Naive B cell (primary cell): ENCODE measurements around the gene CLTCL1. TPM values are rescaled to one million over a fixed set of nuclear protein-coding genes. Genes with fewer than 3 reads are reported as not detected.

Experiments used
- ATAC-seq, 2 donors: fragments of 150-1000 bp; cut with Tn5 transposase; 2 replicates each; pipeline ENCODE4 v1.10.0; 2021; ENCODE audit warnings: low read depth in 2 of 2, mild to moderate bottlenecking in 2 of 2, moderate library complexity in 2 of 2
- DNase-seq: peaks from one replicate; pipeline ENCODE4 v3.0.0; 2022
- H3K27ac Mint-ChIP-seq, 6 donors: one replicate each; pipeline ENCODE4 v1.8.0; 2020 to 2022; ENCODE audit warnings: mild to moderate bottlenecking in 6 of 6, mixed read lengths in 6 of 6, moderate library complexity in 5 of 6, inconsistent platforms in 2 of 6
- H3K27me3 Mint-ChIP-seq, 3 donors: one replicate each; pipeline ENCODE4 v1.8.0; 2021 to 2022; ENCODE audit warnings: mixed read lengths in 3 of 3, mild to moderate bottlenecking in 1 of 3
- H3K36me3 Mint-ChIP-seq, 2 donors: one replicate each; pipeline ENCODE4 v1.8.0; 2020 to 2022; ENCODE audit warnings: mixed read lengths in 2 of 2, inconsistent platforms in 1 of 2, mild to moderate bottlenecking in 1 of 2
- H3K4me1 Mint-ChIP-seq, 3 donors: one replicate each; pipeline ENCODE4 v1.8.0; 2020 to 2022; ENCODE audit warnings: mixed read lengths in 3 of 3, inconsistent platforms in 1 of 3, mild to moderate bottlenecking in 1 of 3, moderate library complexity in 1 of 3
- H3K4me3 Mint-ChIP-seq, 8 donors: one replicate each; pipeline ENCODE4 v1.8.0; 2020 to 2022; ENCODE audit warnings: mild to moderate bottlenecking in 8 of 8, mixed read lengths in 8 of 8, moderate library complexity in 8 of 8, inconsistent platforms in 2 of 8
- H3K9me3 Mint-ChIP-seq, 7 donors: one replicate each; pipeline ENCODE4 v1.8.0; 2020 to 2022; ENCODE audit warnings: mixed read lengths in 7 of 7, mild to moderate bottlenecking in 5 of 7, inconsistent platforms in 2 of 7, moderate library complexity in 1 of 7
- polyA plus RNA-seq, 6 donors: library from polyadenylated mRNA; unstranded; fragments of 300-500 nt; fragmentation: Illumina TruSeq; gene quantifications; one replicate each; pipeline ENCODE4 v1.2.3, GENCODE V29; 2021; ENCODE audit warnings: low read depth in 6 of 6

Gene CLTCL1
- polyA plus RNA-seq, 6 donors from 2014 or later, result 0.17 to 1.7 (median 0.80) TPM; not detected in 1

DNA sequence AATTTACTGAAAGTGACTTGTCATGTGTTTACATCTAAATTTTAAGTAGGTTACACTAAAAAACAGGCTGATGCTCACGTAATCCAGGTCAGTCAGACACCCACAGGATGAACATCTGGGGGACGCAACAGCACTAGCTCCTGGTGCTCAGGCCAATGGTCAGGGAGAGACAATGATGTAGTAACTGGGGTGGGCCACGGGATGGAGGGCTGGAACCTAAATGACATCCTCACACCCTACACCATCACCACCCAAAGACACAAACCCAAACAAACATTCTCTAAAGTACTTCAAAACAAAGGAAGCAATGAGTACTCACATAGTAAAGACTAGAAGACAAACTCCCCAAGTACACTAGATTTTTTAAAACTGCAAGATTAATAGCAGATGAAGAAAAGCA is 59.5 kb downstream of the CLTCL1 start:
- Mint-ChIP-seq H3K27ac (no peak overlapping the region), H3K9me3 (no peaks in the 10 kb centered on the region), H3K4me1 (no peaks in the 10 kb centered on the region), H3K36me3 (no peaks in the 10 kb centered on the region), H3K4me3 (no peak overlapping the region), H3K27me3 (peaks cover 0 to 7% (median 0%) of the 10 kb centered on the region in 3 donors)
- no peak for ATAC-seq
- no peak for DNase-seq

DNA sequence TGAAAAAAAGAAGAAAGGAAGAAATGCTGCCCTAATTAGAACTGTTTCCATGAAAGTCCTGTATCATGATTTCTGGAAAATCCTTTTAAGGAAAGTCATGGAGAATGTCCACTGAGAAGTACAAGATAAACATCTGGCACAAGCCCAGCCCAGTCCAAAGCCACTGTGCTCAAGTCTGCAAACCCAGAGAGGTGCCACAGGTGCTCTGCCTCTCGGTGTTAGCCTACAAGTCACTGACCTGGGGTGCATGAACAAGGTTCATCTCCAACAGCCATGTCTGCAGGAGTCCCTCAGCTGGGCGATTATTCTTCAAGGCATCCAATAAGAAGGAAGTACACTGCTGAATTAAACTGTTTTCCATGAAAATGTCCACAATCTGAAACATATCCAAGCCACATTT is 61.9 kb downstream of the CLTCL1 start:
- ATAC-seq, result no peak
- no peak for DNase-seq
- H3K4me1 Mint-ChIP-seq, result no peaks in the 10 kb centered on the region
- no peak overlapping the region for H3K27ac Mint-ChIP-seq
- no peak overlapping the region for H3K4me3 Mint-ChIP-seq
- no peaks in the 10 kb centered on the region for H3K9me3 Mint-ChIP-seq
- no peaks in the 10 kb centered on the region for H3K36me3 Mint-ChIP-seq
- H3K27me3 Mint-ChIP-seq, result no peaks in the 10 kb centered on the region

DNA sequence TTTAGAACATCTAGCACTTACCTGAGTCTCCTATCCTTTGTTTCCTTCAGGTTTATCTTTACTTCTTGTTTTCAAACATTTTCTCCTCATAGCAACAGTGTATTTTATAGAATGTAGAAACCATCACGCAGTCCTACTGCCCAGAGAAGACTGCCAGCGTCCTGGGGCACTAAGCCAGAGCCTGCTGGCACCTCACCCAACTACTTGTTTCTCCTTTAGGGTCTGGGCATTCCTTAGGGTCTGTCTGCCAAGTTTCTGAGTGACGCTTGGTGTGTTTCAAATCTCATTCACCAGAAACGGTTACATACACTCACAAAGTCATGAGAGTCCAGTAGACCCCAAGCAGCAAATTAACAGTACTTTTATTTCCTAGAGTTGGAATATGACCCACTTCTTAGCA is 63.3 kb downstream of the CLTCL1 start:
- ATAC-seq (no peak), DNase-seq (no peak)
- Mint-ChIP-seq H3K4me1 (no peaks in the 10 kb centered on the region), H3K4me3 (no peak overlapping the region), H3K27ac (no peak overlapping the region), H3K36me3 (no peaks in the 10 kb centered on the region), H3K9me3 (no peaks in the 10 kb centered on the region), H3K27me3 (no peaks in the 10 kb centered on the region)

DNA sequence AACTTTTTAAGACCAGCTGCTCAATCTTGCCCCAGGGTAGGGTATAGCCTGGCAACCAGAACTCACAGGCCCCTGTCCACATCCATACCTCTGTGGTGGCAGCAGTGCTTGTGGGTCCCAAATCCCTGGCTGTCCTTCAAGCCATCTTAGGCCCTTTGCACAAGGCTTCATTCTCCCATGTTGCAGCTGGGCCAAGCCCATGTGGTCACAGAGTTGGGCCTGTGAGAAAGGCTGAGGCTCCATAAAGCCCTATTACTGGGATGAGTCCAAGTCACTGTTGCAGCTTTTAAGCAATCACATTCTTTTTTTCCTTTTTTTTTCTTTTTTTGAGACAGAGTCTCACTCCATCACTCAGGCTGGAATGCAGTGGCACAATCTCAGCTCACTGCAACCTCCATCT is 65.1 kb downstream of the CLTCL1 start:
- no peaks in the 10 kb centered on the region for H3K4me1 Mint-ChIP-seq
- DNase-seq, result no peak
- no peak overlapping the region for H3K27ac Mint-ChIP-seq
- no peak overlapping the region for H3K4me3 Mint-ChIP-seq
- H3K36me3 Mint-ChIP-seq, result no peaks in the 10 kb centered on the region
- ATAC-seq, result no peak
- H3K9me3 Mint-ChIP-seq, result no peaks in the 10 kb centered on the region
- no peaks in the 10 kb centered on the region for H3K27me3 Mint-ChIP-seq

DNA sequence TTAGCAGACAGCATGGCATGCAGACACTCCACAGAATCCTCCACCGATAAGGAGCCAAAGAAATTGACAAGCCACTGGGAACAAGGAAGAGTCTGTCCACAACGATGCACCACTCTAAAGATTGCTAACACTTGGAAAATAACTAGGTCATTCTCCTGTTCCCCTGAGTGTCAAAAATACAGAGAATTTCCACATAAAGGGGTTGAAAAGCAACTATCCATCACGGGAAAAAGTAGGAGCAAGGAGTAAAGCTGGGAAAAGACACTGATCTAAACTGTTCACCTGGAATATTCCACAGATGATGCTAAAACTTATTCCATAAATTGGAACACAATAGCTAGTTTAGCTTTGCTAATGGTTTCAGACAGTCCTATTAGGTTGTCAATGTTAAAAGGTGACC is 66.0 kb downstream of the CLTCL1 start:
- DNase-seq, result no peak
- Mint-ChIP-seq H3K4me1 (no peaks in the 10 kb centered on the region), H3K27me3 (no peaks in the 10 kb centered on the region), H3K4me3 (no peak overlapping the region), H3K27ac (no peak overlapping the region), H3K36me3 (no peaks in the 10 kb centered on the region), H3K9me3 (no peaks in the 10 kb centered on the region)
- no peak for ATAC-seq

DNA sequence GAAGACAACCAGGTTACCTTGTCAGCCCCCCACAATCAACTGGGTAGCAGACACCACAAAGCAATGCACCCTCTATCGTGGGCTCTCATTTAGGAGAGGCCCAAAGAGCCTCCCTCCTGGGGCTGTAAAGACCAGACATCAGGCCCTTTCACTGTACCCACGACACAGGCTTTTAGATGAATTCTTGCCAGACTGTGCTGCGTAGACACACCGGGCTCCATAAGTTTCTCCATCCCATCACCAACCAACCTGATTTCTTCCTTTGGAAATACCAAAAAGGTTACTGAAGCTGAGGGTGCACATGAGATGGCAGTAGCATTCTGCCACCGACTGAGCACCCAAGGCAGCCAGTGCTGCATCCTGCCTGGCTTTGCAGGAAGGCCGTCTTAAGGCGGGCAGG is 66.5 kb downstream of the CLTCL1 start:
- no peak overlapping the region for H3K4me3 Mint-ChIP-seq
- no peaks in the 10 kb centered on the region for H3K36me3 Mint-ChIP-seq
- H3K9me3 Mint-ChIP-seq, result no peaks in the 10 kb centered on the region
- no peak for ATAC-seq
- H3K27me3 Mint-ChIP-seq, result no peaks in the 10 kb centered on the region
- no peak for DNase-seq
- H3K27ac Mint-ChIP-seq, result peak overlapping the region in 2 of 6 donors; percentile 21 to 80
- no peaks in the 10 kb centered on the region for H3K4me1 Mint-ChIP-seq

DNA sequence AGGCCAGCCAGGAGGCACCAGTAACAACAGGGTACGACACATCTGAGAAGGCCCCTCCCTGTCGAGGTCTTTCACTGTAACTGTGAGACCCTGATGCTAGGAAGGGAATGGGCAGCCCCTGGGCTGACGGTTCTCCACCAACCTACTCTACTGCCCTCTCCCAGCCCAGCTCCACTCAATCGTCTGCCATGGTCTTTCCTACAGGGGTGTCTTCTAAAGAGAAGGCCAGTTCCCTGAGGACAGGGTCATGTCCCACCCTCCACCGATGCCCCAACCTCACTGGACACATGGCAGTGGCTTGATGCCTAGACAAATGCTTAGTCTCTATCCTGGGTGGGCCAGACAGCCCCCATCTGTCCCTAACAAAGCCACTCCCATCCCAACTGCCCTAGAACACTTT is 67.0 kb downstream of the CLTCL1 start:
- no peaks in the 10 kb centered on the region for H3K27me3 Mint-ChIP-seq
- no peaks in the 10 kb centered on the region for H3K4me1 Mint-ChIP-seq
- no peak for DNase-seq
- no peaks in the 10 kb centered on the region for H3K36me3 Mint-ChIP-seq
- H3K27ac Mint-ChIP-seq, result no peak overlapping the region
- no peak for ATAC-seq
- no peaks in the 10 kb centered on the region for H3K9me3 Mint-ChIP-seq
- H3K4me3 Mint-ChIP-seq, result no peak overlapping the region

DNA sequence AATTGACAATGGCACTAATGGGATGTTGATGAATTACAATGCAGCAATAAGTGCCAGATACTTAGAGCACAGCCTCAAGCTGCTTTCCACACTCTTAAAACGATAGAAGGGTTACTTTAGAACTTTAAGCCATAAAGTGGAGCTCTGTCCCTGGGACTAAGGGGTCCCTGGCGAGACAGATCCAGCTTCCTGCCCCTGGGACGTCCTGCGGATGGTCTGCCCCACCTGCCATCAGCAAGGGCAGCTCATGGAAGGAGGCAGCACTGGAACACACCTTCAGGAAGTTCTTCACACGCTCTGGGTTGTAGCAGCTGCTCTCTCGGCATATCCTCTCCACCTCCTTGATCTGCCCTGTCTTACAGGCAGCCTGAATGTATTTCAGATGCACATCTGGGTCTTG is 67.9 kb downstream of the CLTCL1 start:
- H3K27me3 Mint-ChIP-seq, result no peaks in the 10 kb centered on the region
- no peaks in the 10 kb centered on the region for H3K4me1 Mint-ChIP-seq
- no peak overlapping the region for H3K4me3 Mint-ChIP-seq
- no peak for ATAC-seq
- H3K27ac Mint-ChIP-seq, result no peak overlapping the region
- no peaks in the 10 kb centered on the region for H3K9me3 Mint-ChIP-seq
- no peaks in the 10 kb centered on the region for H3K36me3 Mint-ChIP-seq
- DNase-seq, result no peak

DNA sequence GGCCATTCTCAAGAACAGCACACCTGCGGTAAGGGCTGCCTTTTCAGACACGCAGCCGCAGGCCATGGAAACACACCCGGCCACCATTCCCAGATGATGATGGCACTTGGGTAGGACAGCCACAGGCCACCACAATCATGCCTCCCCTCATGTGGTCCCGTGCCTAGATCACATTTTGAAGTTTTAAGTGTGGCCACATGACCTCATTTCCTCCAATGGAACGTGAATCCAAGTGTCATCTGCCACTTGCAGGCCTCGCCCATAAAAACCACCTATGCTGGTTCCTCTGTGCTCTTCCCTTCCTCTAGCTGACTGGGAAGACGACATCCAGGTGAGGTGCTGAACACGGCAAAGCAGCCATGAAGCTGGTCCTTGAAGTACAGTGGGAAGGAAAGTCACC is 68.4 kb downstream of the CLTCL1 start:
- H3K27me3 Mint-ChIP-seq, result no peaks in the 10 kb centered on the region
- DNase-seq, result no peak
- no peaks in the 10 kb centered on the region for H3K36me3 Mint-ChIP-seq
- H3K4me1 Mint-ChIP-seq, result peaks cover 0 to 2% (median 0%) of the 10 kb centered on the region in 3 donors
- no peaks in the 10 kb centered on the region for H3K9me3 Mint-ChIP-seq
- H3K4me3 Mint-ChIP-seq, result no peak overlapping the region
- no peak for ATAC-seq
- no peak overlapping the region for H3K27ac Mint-ChIP-seq

DNA sequence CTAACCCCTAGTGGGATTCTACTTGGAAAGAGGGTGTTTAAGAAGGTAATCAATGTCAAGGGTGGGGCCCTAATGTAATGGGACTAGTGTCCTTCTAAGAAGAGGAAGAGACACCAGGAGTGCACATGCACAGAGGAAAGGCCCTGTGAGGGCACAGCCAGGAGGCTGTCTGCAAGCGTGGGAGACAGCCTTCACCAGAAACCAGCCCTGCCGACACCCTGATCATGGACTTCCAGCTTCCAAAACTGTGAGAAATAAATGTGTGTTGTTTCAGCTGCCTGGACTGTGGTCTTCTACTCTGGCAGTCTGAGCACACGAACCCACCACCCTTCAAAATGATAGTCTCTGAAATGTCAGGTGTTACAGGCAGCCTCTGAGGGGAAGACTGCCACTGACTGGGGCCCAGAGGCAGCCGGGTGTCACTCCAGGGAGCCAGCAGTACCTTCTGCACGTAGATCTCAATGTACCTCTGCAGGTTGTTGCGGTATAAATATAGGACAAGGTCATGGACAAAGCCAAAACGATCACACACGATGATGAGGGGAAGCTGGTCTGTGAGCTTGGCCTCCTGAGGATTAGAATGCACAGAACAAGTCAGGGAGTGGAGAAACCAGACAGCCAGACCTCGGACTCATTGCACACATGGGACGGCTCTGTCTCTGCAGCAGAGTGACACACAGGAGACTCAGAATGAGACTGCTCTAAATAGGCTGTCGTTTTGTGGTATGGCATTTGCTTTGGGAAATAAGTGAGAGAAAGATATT is 69.1 kb downstream of the CLTCL1 start:
- ATAC-seq, result no peak

DNA sequence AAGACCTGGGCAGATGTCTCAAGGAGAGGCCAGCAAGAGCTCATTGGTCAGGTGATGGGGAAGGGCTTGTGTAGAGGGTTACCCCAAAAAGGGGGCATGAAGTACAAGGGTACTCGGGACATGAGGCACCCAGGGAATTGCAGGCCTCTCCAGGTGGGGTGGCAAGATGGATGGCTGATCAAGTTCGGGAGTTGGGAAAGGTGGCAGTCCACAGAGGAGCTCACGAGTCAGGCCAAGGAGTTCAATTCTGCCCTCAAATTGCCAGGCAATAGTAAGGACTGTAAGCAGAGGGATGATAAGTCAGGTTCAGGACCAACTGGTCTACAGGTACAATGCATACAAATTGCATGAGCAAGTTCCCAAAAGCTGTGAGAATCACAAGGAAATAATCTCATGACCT is 70.7 kb downstream of the CLTCL1 start:
- no peaks in the 10 kb centered on the region for H3K36me3 Mint-ChIP-seq

More for the DNA sequence above, 69.1 kb downstream of the CLTCL1 start:
- H3K9me3 Mint-ChIP-seq, result no peaks in the 10 kb centered on the region
- peaks cover 0 to 6% (median 4%) of the 10 kb centered on the region in 3 donors for H3K4me1 Mint-ChIP-seq
- no peak overlapping the region for H3K4me3 Mint-ChIP-seq
- no peak for DNase-seq
- H3K27me3 Mint-ChIP-seq, result no peaks in the 10 kb centered on the region
- H3K36me3 Mint-ChIP-seq, result no peaks in the 10 kb centered on the region
- H3K27ac Mint-ChIP-seq, result no peak overlapping the region

DNA sequence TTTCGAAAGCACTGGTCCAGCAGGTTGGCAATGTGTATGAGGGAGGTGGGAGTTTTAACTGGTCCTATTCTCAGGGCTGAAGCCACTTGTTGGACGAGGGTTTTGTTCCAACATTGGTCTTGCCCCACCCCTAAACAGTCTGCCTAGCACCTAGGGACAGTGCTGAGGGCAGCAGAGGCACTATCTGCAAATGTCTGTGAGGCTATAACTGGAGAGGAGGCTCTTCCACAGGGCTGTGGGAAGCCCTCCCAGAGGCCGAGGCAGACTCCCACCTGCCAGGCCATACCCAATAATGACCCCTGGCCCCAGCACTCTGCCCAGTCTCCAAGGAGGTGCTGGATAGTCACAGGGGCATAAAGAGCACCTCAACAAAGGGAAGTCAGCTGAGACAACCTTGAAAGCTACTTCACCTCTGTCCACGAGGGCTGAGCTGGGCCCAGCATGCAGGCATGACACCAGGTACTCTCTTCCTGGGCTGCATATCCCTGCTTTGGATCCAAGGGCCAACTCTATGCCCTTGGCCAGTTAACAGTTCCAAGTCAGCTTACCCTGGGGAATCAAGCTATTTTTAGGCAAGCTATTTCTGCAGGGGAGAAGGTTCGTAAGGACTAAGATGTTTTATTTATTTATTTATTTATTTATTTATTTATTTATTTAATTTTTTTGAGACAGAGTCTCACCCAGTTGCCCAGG is 72.8 kb downstream of the CLTCL1 start:
- no peak for DNase-seq
- peak overlapping the region in 2 of 6 donors; percentile 2 to 32 for H3K27ac Mint-ChIP-seq
- peaks cover 0 to 6% (median 4%) of the 10 kb centered on the region in 3 donors for H3K4me1 Mint-ChIP-seq
- peaks cover 0 to 4% (median 0%) of the 10 kb centered on the region in 3 donors for H3K27me3 Mint-ChIP-seq
- ATAC-seq, result no peak
- no peak overlapping the region for H3K4me3 Mint-ChIP-seq
- no peaks in the 10 kb centered on the region for H3K9me3 Mint-ChIP-seq
- no peaks in the 10 kb centered on the region for H3K36me3 Mint-ChIP-seq

More for the DNA sequence above, 70.7 kb downstream of the CLTCL1 start:
- ATAC-seq (no peak), DNase-seq (no peak)
- H3K27ac Mint-ChIP-seq, result peak overlapping the region in 1 of 6 donors; percentile 5
- no peaks in the 10 kb centered on the region for H3K9me3 Mint-ChIP-seq
- peaks cover 0 to 6% (median 4%) of the 10 kb centered on the region in 3 donors for H3K4me1 Mint-ChIP-seq
- H3K27me3 Mint-ChIP-seq, result peaks cover 0 to under 1% (median 0%) of the 10 kb centered on the region in 3 donors
- H3K4me3 Mint-ChIP-seq, result no peak overlapping the region

DNA sequence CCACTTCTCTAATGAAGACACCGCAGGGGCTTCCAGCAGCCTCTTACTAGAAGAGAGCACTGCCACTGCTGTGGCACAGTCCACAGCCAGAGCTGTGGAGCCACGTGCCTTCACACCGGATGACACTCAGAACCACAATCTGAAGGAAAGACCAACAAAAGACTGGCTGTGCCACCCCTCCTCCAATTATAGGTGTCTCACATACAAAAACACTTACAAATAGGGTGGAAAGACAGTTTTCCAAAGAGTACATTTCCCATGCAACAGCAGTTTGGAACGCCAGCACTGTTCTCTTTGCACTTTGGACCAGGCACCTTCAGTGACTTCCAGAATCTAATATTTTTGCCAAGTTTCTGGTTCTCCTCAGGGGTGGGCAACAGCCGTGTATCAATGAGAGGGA is 74.9 kb downstream of the CLTCL1 start:
- Mint-ChIP-seq H3K27ac (no peak overlapping the region), H3K4me3 (no peak overlapping the region), H3K27me3 (peaks cover 0 to 4% (median 0%) of the 10 kb centered on the region in 3 donors), H3K4me1 (peaks cover 0 to 8% (median 4%) of the 10 kb centered on the region in 3 donors), H3K9me3 (no peaks in the 10 kb centered on the region), H3K36me3 (no peaks in the 10 kb centered on the region)
- ATAC-seq (no peak), DNase-seq (no peak)

DNA sequence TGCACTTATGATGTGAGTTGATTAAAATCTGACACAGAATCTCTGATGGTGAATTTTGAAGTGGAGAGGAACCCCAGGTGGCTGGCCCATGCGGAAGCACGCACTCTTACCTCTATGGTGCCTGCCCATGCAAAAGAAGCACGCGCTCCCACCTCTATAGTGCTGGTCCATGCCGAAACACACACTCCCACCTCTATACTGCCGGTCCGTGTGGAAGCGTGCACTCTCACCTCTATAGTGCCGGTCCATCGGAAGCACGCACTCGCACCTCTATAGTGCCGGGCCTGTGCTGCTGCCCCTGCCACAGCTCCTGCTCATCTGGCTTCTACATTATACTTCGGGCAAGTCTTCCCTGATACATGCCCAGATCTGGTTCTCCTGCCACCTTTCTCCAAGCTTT is 76.2 kb downstream of the CLTCL1 start:
- H3K4me3 Mint-ChIP-seq, result peak overlapping the region in 1 of 8 donors; percentile 35
- H3K36me3 Mint-ChIP-seq, result no peaks in the 10 kb centered on the region
- H3K27me3 Mint-ChIP-seq, result peaks cover 0 to 4% (median 0%) of the 10 kb centered on the region in 3 donors
- no peak overlapping the region for H3K27ac Mint-ChIP-seq
- H3K9me3 Mint-ChIP-seq, result no peaks in the 10 kb centered on the region
- ATAC-seq, result no peak
- no peak for DNase-seq
- H3K4me1 Mint-ChIP-seq, result peaks cover 0 to 8% (median 4%) of the 10 kb centered on the region in 3 donors
